Keratinocyte (primary cell): Measurements from ENCODE around the gene EEA1. TPM values are rescaled to one million over a fixed set of nuclear protein-coding genes. Genes with fewer than 3 reads are reported as not detected.

Source experiments
- DNase-seq: peaks from one replicate; pipeline ENCODE4 v3.0.0-alpha.2; 2011; ENCODE audit warnings: low read depth, missing footprints, low spot score
- FAIRE-seq: peaks from 2 replicates; lab custom pipeline; 2011; peaks lifted over from hg19 to GRCh38; lab: Jason Lieb, UNC
- H2AFZ ChIP-seq: 2 replicates; pipeline ENCODE4 v1.6.0; 2012; ENCODE audit warnings: low read length, control low read depth, inconsistent platforms; ENCODE audit not compliant: control insufficient read depth
- H3K27ac ChIP-seq: 2 replicates; pipeline ENCODE4 v1.5.1; 2011; ENCODE audit warnings: low read length; ENCODE audit not compliant: control insufficient read depth, insufficient read depth
- H3K27me3 ChIP-seq: 3 replicates; pipeline ENCODE4 v1.6.0; 2011; ENCODE audit warnings: low read length; ENCODE audit not compliant: control insufficient read depth, insufficient read depth; ENCODE audit errors: extremely low read depth
- H3K36me3 ChIP-seq, 2 experiments: 2 replicates in 1 of 2; 3 replicates in 1 of 2; pipeline ENCODE4 v1.5.1; 2011; ENCODE audit warnings: low read length in 2 of 2, mild to moderate bottlenecking in 1 of 2; ENCODE audit not compliant: control insufficient read depth in 2 of 2, insufficient read depth in 2 of 2; ENCODE audit errors: extremely low read depth in 1 of 2
- H3K4me1 ChIP-seq: 3 replicates; pipeline ENCODE4 v1.5.1; 2011; ENCODE audit warnings: low read length; ENCODE audit not compliant: control insufficient read depth, insufficient read depth; ENCODE audit errors: extremely low read depth
- H3K4me2 ChIP-seq: 3 replicates; pipeline ENCODE4 v1.6.0; 2011; ENCODE audit warnings: low read depth, low read length; ENCODE audit not compliant: control insufficient read depth, insufficient read depth; ENCODE audit errors: extremely low read depth
- H3K4me3 ChIP-seq, 3 experiments: fragments of 200-600 bp in 1 of 3; sonication (generic) in 1 of 3; 2 replicates in 2 of 3; 3 replicates in 1 of 3; pipeline ENCODE4 v1.5.1; 2011 to 2016; ENCODE audit warnings: low read length in 3 of 3, mild to moderate bottlenecking in 3 of 3, control low read depth in 2 of 3, inconsistent platforms in 1 of 3, low read depth in 1 of 3, mixed read lengths in 1 of 3, mixed run types in 1 of 3, moderate library complexity in 1 of 3; ENCODE audit not compliant: control insufficient read depth in 2 of 3, insufficient read depth in 2 of 3; ENCODE audit errors: extremely low read depth in 1 of 3
- H3K79me2 ChIP-seq: 2 replicates; pipeline ENCODE4 v1.6.0; 2012; ENCODE audit warnings: low read length; ENCODE audit not compliant: control insufficient read depth, insufficient read depth
- H3K9ac ChIP-seq: 3 replicates; pipeline ENCODE4 v1.6.0; 2011; ENCODE audit warnings: low read length; ENCODE audit not compliant: control insufficient read depth, insufficient read depth; ENCODE audit errors: extremely low read depth
- H3K9me1 ChIP-seq: 3 replicates; pipeline ENCODE4 v1.6.0; 2011; ENCODE audit warnings: low read length; ENCODE audit not compliant: control insufficient read depth, insufficient read depth; ENCODE audit errors: extremely low read depth
- H3K9me3 ChIP-seq: 2 replicates; pipeline ENCODE4 v1.5.1; 2012; ENCODE audit warnings: low read depth, low read length; ENCODE audit not compliant: control insufficient read depth
- H4K20me1 ChIP-seq: 3 replicates; pipeline ENCODE4 v1.6.0; 2011; ENCODE audit warnings: low read length; ENCODE audit not compliant: control insufficient read depth, insufficient read depth; ENCODE audit errors: extremely low read depth
- EZH2 ChIP-seq: IDR thresholded peaks from one replicate; pipeline ENCODE4 v1.6.1; 2012; ENCODE audit warnings: inconsistent platforms, mild to moderate bottlenecking, low read length, moderate library complexity
- dilution Hi-C: fragments of 300-500 bp; cut with MboI; formaldehyde crosslinking; loops from one replicate; pipeline ENCODE4 v1.7.0; 2020; ENCODE audit warnings: low sequenced_read_pairs; ENCODE audit not compliant: extremely low pct_ligation_motif_present
- polyA plus RNA-seq, 5 experiments: library from polyadenylated mRNA; depleted of rRNA in 3 of 5; stranded (reverse) in 3 of 5; stranded (forward) in 1 of 5; unstranded in 1 of 5; fragments of >200 nt; gene quantifications; 1 replicate in 1 of 5; 2 replicates in 3 of 5; 3 replicates in 1 of 5; pipeline versions ENCODE4 v1.2.1 to v1.2.3, GENCODE V29; 2011 to 2012; ENCODE audit warnings: missing spikeins in 2 of 5, low read depth in 1 of 5, low replicate concordance in 1 of 5
- TF ChIP-seq, protein P1 (sequence below), 3 experiments: IDR thresholded peaks in 1 of 3; conservative IDR thresholded peaks in 1 of 3; optimal IDR thresholded peaks in 1 of 3; 2 replicates in 2 of 3; 3 replicates in 1 of 3; pipeline versions ENCODE3 to v1.5.1; 2011; ENCODE audit warnings: low read length in 3 of 3, mild to moderate bottlenecking in 3 of 3, moderate library complexity in 2 of 3, control low read depth in 1 of 3, inconsistent platforms in 1 of 3; ENCODE audit not compliant: insufficient read depth in 2 of 3; ENCODE audit errors: extremely low read depth in 1 of 3

EEA1 gene
- polyA plus RNA-seq, 1 donor (not counting 4 experiments of a cell fraction or from before 2014, with no cell fraction given), result 14.3 TPM

GRCh38 chr12:92879698-92880322 is 49.3 kb downstream of the EEA1 start:
- Histone ChIP-seq H3K4me1 (peaks cover 2% of the 10 kb centered on the region), H3K9ac (no peak overlapping the region), H3K36me3 (peaks cover 2 to 8% of the 10 kb centered on the region in 2 experiments), H3K79me2 (peaks cover 31% of the 10 kb centered on the region), H4K20me1 (no peaks in the 10 kb centered on the region), H2AFZ (no peak overlapping the region), H3K27ac (no peak overlapping the region), H3K4me2 (no peak overlapping the region), H3K9me1 (no peaks in the 10 kb centered on the region), H3K27me3 (no peaks in the 10 kb centered on the region), H3K4me3 (no peak overlapping the region), H3K9me3 (no peaks in the 10 kb centered on the region)
- TF ChIP-seq, protein P1, sequence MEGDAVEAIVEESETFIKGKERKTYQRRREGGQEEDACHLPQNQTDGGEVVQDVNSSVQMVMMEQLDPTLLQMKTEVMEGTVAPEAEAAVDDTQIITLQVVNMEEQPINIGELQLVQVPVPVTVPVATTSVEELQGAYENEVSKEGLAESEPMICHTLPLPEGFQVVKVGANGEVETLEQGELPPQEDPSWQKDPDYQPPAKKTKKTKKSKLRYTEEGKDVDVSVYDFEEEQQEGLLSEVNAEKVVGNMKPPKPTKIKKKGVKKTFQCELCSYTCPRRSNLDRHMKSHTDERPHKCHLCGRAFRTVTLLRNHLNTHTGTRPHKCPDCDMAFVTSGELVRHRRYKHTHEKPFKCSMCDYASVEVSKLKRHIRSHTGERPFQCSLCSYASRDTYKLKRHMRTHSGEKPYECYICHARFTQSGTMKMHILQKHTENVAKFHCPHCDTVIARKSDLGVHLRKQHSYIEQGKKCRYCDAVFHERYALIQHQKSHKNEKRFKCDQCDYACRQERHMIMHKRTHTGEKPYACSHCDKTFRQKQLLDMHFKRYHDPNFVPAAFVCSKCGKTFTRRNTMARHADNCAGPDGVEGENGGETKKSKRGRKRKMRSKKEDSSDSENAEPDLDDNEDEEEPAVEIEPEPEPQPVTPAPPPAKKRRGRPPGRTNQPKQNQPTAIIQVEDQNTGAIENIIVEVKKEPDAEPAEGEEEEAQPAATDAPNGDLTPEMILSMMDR (optimal IDR thresholded peaks at IDR 0.05 in 1 of 3, IDR thresholded peaks at IDR 0.05 in 1 of 3, conservative IDR thresholded peaks at IDR 0.05 in 1 of 3; ENCODE audit: extremely low read depth in 1 of 3, insufficient read depth in 2 of 3, low read length in 3 of 3), result no peak
- no peak for TF ChIP-seq EZH2
- FAIRE-seq (no peak), DNase-seq (no peak)
- dilution Hi-C loops, result no loop called here

- no peak for DNase-seq
- TF ChIP-seq EZH2, result no peak
- TF ChIP-seq, protein P1 (optimal IDR thresholded peaks at IDR 0.05 in 1 of 3, IDR thresholded peaks at IDR 0.05 in 1 of 3, conservative IDR thresholded peaks at IDR 0.05 in 1 of 3; ENCODE audit: extremely low read depth in 1 of 3, insufficient read depth in 2 of 3, low read length in 3 of 3), result no peak
- peaks cover 0 to 8% of the 10 kb centered on the region in 2 experiments for H3K36me3 ChIP-seq
- dilution Hi-C loops, result no loop called here
- no peaks in the 10 kb centered on the region for H4K20me1 ChIP-seq
- H3K27me3 ChIP-seq, result no peaks in the 10 kb centered on the region
- no peak overlapping the region for H3K4me2 ChIP-seq
- FAIRE-seq, result no peak
- H3K27ac ChIP-seq, result no peak overlapping the region
- no peak overlapping the region for H3K9ac ChIP-seq
- H3K9me1 ChIP-seq, result no peaks in the 10 kb centered on the region
- no peak overlapping the region for H3K4me3 ChIP-seq
- no peak overlapping the region for H2AFZ ChIP-seq
- H3K4me1 ChIP-seq, result peaks cover 2% of the 10 kb centered on the region
- H3K79me2 ChIP-seq, result peaks cover 37% of the 10 kb centered on the region
- H3K9me3 ChIP-seq, result no peaks in the 10 kb centered on the region
Measured at GRCh38 chr12:92877904-92878303, 51.2 kb downstream of the EEA1 start.
